HG03095 (cell line): Measurements from ENCODE around the gene CLCNKA.
"Not testable (repeated sequence)": the region's sequence is repeated elsewhere in the genome, so short reads cannot be mapped to it uniquely, and the experiment has no call there.

ENCODE experiments used
- ATAC-seq: cut with Tn5 transposase; IDR thresholded peaks from one replicate; pipeline ENCODE4 v1.9.1; 2021; ENCODE audit warnings: moderate library complexity; ENCODE audit not compliant: unreplicated experiment

CLCNKA gene

GRCh38 chr1:16021681-16022080 lies at the start of gene CLCNKA:
CLCNKA (plus strand) TSS chr1:16022036; CDS start chr1:16022620, 584 bp downstream.
- ATAC-seq, result no peak

GRCh38 chr1:15972409-15972808 lies 49.4 kb upstream of the CLCNKA start:
- ATAC-seq, result no peak

- ATAC-seq, result no peak
These were observed 48.1 kb upstream of the CLCNKA start for GRCh38 chr1:15973772-15974171.

- peak; percentile 42 for ATAC-seq
These were observed 47.0 kb upstream of the CLCNKA start for GRCh38 chr1:15974855-15975254.

GRCh38 chr1:15975358-15975804 lies 46.5 kb upstream of the CLCNKA start:
- peak; percentile 42 for ATAC-seq

GRCh38 chr1:15975805-15976680 lies 45.8 kb upstream of the CLCNKA start, which contains the start of gene ZBTB17:
ZBTB17 (minus strand) TSS chr1:15976101; CDS start chr1:15948495, 27,606 bp downstream.
- peak; percentile 60 for ATAC-seq

- not testable (repeated sequence) for ATAC-seq
These were observed 43.9 kb upstream of the CLCNKA start for GRCh38 chr1:15977947-15978346.

- ATAC-seq, result no peak
These were observed 40.2 kb upstream of the CLCNKA start for GRCh38 chr1:15981679-15982078.

- no peak for ATAC-seq
These were observed 38.6 kb upstream of the CLCNKA start for GRCh38 chr1:15983275-15983674.

GRCh38 chr1:15985611-15986297 lies 36.1 kb upstream of the CLCNKA start:
- ATAC-seq, result no peak

- no peak for ATAC-seq
These were observed 32.7 kb upstream of the CLCNKA start for GRCh38 chr1:15988856-15989736.

GRCh38 chr1:15989776-15990175 lies 32.1 kb upstream of the CLCNKA start:
- ATAC-seq, result no peak

- no peak for ATAC-seq
These were observed 30.2 kb upstream of the CLCNKA start for GRCh38 chr1:15991427-15992186.

GRCh38 chr1:15992187-15992553 lies 29.7 kb upstream of the CLCNKA start:
- ATAC-seq, result no peak

GRCh38 chr1:15992582-15993500 lies 29.0 kb upstream of the CLCNKA start:
- ATAC-seq, result no peak

GRCh38 chr1:15993666-15994065 lies 28.2 kb upstream of the CLCNKA start:
- ATAC-seq, result no peak

GRCh38 chr1:15994081-15994480 lies 27.8 kb upstream of the CLCNKA start:
- no peak for ATAC-seq

GRCh38 chr1:15994590-15995351 lies 27.1 kb upstream of the CLCNKA start:
- ATAC-seq, result no peak
